Right hindlimb (tissue), 1 donor: ENCODE results near the gene RASL11A.
"Not testable (repeated sequence)": the region's sequence is repeated elsewhere in the genome, so short reads cannot be mapped to it uniquely, and the experiment has no call there.

Experiments
- DNase-seq: peaks from one replicate; pipeline ENCODE4 v3.0.0-alpha.2; 2018

The RASL11A gene

GRCh38 chr13:27270594-27271520 is at the start of gene RASL11A:
TSS of gene RASL11A (plus strand) at chr13:27270830. CDS start at chr13:27270945, 115 bp downstream.
- peak; percentile 87 for DNase-seq

- DNase-seq: not testable (repeated sequence)
Observed at GRCh38 chr13:27222100-27222499, 48.5 kb upstream of the RASL11A start.

GRCh38 chr13:27226991-27227390 is 43.6 kb upstream of the RASL11A start:
- DNase-seq: no peak

GRCh38 chr13:27228131-27228530 is 42.5 kb upstream of the RASL11A start:
- no peak for DNase-seq

DNA sequence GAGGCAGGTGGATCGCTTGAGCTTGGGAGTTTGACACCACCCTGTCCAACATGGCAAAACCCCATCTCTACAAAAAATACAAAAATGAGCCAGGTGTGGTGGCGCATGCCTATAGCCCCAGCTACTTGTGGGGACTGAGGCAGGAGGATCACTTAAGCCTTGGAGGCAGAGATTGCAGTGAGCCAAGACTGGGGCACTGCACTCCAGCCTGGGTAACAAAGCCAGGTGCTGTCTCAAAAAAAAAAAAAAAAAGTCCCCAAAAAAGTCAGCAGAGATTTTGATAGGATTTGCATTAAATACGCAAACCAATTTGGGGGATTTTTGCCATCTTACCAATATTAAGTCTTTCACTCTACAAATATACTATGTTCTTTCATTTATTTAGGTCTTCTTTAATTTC is 41.0 kb upstream of the RASL11A start:
- no peak for DNase-seq

- DNase-seq: no peak
Observed at GRCh38 chr13:27233964-27234363, 36.7 kb upstream of the RASL11A start.

GRCh38 chr13:27236478-27236877 is 34.2 kb upstream of the RASL11A start:
- no peak for DNase-seq

DNA sequence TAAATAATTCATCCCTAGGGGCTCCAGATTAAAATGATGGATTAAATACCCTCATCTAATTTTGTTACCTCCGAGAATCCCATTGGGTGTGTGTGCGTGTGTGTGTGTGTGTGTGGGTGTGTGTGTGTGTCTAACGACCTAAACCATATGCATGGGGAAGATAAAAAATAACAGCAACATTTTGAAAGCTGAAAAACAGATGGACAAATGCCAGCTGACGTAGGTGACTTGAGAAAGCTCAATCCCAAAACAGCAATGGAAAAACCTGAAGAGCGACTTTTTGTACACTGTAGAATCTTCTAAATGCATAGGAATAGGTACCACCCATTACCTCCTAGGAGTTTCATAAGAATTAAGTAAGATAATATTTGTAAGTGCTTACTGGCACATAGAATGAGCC is 27.9 kb upstream of the RASL11A start:
- DNase-seq: no peak

DNA sequence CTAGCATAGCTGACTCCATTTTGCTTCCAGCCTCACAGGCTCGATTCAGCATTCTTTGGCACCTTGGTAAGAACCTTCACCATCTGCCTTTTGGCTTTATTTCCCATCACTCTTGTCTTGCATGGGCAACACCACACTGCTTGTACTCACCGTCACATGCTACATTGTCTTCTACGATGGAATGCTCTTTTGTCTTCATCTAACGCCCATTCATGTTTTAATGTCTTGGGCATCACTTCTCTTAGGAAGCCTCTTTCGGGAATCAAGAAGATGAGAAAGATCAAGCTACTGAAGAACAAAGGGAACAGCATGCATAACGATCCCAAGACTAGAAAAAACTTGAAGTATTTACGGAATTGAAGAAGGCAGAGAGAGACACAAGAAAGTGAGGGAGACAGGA is 25.0 kb upstream of the RASL11A start:
- no peak for DNase-seq

- DNase-seq: no peak
Observed at GRCh38 chr13:27250833-27251165, 19.8 kb upstream of the RASL11A start.

DNA sequence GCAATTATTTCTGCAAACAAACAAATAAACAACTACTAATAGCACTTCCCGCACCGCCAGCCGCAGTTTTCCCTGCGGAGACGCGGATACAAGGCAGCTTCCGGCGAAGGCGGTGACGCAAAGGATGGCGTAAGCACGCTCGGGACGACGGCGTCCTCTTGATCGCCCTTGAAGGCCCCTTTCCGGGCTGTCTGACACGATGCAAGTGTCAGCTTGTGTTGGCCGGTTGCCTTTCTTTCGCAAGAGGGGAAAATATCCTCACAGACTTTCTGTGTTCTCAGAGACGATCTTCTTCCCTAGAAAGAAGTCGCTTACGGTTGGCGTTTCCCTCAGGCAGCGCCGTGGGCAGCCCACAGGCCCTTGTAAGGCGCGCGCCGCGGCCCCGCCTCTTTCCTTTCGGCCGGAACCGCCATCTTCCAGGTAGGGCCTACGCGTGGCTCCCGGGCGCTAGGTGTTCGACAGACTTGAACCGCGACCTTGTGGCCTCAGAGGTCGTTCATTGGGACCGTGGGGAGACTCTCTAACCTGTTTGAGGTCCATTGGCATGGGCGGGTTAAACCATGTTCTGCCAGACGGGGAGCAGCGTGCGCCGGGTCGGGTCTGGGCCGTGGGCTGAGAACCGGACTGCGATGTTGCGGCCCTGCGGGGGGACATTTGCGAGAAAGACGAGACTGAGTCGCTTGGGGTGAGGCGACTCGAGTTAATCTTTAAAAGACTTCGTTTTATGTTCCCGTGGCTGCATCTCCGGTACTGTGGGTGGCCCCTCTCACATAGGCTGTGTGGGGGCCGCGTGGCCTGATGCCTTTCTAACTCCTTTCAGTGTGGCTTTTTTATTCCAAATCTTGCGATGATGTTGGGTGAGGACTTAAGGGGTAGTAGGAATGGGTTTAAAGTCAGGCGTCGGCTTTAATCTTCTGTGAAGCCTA is 19.2 kb upstream of the RASL11A start, which contains the start of gene RPL21:
Gene RPL21 (plus strand): TSS at position 393 of the 926 bp plus-strand sequence. CDS start 2,219 bp downstream, outside the sequence.
- DNase-seq: peak; percentile 97

DNA sequence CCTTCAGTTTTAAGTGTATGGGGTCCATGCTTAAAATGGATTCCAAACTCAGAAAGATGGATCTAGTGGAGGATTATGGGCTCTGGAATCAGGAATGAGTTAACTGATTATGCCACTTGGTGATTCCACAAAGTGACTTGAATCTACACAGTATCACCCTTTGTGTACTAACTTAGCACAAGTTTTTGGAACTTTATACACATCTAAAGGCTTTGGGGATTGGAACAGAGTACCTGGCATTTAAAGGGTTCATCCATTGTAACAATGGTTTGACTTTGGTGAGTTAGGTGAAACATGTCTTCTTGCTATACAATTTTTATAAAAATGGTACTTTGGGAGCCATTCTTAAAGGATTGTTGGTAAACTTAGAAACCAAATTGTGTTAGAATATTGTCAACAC is 18.2 kb upstream of the RASL11A start:
- no peak for DNase-seq

- DNase-seq: no peak
Observed at GRCh38 chr13:27257233-27257568, 13.4 kb upstream of the RASL11A start.

DNA sequence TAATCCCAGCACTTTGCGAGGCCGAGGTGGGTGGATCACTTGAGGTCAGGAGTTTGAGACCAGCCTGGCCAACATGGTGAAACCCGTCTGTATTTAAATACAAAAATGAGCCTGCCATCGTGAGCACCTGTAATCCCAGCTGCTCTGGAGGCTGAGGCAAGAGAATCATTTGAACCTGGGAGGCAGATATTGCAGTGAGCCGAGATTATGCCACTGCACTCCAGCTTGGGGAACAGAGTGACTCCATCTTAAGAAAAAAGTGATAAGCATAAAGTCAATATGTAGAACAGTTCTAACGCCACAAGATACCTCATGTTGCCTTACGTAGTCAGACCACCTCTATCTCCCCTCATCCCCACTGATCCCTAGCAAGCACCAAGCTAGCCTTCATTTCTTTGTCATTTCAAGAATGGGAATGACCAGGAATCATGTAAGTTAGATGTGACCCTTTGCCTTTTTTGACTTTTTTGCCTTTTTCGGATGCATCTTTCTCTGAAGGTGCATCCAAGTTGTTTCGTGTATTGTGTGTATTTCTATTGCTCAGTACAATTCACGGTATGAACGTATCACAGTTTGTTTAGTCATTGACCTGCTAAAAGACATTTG is 12.9 kb upstream of the RASL11A start:
- DNase-seq: no peak

DNA sequence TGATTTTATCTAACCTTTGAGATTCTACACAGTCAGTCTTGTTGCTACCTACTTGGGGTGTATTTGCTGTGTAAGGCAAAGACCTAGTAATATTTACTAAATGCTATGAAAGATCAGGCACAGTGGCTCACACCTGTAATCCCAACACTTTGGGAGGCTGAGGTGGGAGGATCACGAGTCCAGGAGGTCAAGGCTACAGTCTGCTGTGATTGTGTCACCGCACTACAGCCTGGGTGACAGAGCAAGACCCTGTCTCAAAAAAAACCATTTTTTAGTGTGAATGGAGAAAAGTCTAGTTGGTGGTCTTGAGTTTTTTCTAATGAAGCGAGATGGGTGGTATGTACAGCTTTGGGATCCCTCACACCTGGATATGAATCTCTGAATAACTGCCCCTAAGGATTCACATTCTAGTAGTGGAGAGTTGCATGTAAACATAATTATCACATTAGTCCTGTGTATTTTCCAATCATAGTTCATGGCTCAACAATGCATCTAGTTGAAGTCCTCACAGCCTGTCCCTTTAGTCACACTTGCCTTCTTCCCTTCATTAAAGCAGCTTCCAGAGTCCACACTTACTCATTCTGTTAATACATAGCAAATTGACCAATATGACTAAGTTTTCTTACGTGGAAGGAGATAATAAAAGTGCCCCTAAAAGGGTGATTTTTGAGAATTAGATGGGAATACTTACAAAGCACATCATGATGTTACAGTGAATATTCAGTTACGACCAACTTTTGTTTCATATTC is 11.8 kb upstream of the RASL11A start:
- no peak for DNase-seq

DNA sequence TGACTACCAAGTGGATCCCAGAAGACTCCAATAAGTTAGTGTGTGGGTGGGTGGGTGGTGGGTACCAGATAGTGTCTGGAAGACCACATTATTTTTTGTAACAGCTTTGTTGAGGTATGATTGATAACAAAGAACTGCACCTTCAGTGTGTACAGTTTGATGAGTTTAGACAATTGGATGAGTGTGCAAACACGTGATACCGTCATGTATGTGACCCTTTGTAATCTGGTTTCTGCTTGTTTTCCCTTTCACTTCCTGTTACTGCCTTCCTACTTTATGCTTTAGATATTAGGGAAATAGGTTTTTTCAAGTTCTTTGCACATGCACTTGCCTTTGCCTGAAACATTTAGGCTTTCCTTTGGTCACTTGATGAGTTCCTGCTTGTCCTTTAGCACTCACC is 10.8 kb upstream of the RASL11A start:
- DNase-seq: no peak

- no peak for DNase-seq
Observed at GRCh38 chr13:27261396-27261795, 9.2 kb upstream of the RASL11A start.

DNA sequence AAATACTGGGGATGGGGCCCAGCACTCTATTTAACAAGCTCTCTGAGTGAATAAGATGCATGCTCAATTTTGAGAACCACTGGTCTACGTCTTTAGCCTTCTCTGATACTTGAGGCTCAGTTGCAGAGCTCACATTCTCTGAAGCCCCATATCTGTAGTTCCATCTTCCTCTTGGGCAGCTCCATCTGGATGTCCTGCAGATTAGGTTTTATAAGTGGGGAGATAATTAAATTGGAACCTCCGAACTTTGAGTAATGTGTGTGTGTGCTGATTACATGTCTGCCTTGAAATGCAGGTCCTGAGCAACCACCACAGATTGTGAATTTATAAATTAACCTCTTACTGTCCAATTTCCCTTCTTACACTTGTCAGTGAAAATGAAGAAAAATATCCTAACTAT is 7.2 kb upstream of the RASL11A start:
- DNase-seq: no peak

GRCh38 chr13:27264181-27264580 is 6.4 kb upstream of the RASL11A start:
- DNase-seq: peak; percentile 86

- DNase-seq: no peak
Observed at GRCh38 chr13:27264648-27265047, 6.0 kb upstream of the RASL11A start.

GRCh38 chr13:27266917-27267316 is 3.7 kb upstream of the RASL11A start:
- DNase-seq: no peak

GRCh38 chr13:27267596-27267995 is 3.0 kb upstream of the RASL11A start:
- DNase-seq: no peak
